ENCODE results near the gene GPR17.

- TF ChIP-seq CTCF (conservative IDR thresholded peaks at IDR 0.05; ENCODE audit: low read depth in 2 of 2) (no peak), CREB1 (CRISPR knock-in tag; IDR thresholded peaks at IDR 0.05; ENCODE audit: low read depth) (no peak), EZH2 (IDR thresholded peaks at IDR 0.05; ENCODE audit: low read depth, unreplicated experiment) (no peak), POLR2AphosphoS5 (IDR thresholded peaks at IDR 0.05; ENCODE audit: low read depth) (no peak), REST (IDR thresholded peaks at IDR 0.05; ENCODE audit: unreplicated experiment) (no peak), JUNB (IDR thresholded peaks at IDR 0.05; ENCODE audit: unreplicated experiment) (no peak), STAT1 (IDR thresholded peaks at IDR 0.05; ENCODE audit: unreplicated experiment) (no peak), ZNF114 (CRISPR knock-in tag; IDR thresholded peaks at IDR 0.05) (no peak)
Measured at GRCh38 chr2:127648321-127648720, 2.4 kb downstream of the GPR17 start.

Data from GM23338 (cell line).